Fibroblast of peridontal ligament (primary cell): Measurements from ENCODE around the gene VRK1.

Experiments used
- DNase-seq: peaks from one replicate; pipeline ENCODE4 v3.0.0-alpha.2; 2010; ENCODE audit errors: extremely low read depth

The VRK1 gene

DNA sequence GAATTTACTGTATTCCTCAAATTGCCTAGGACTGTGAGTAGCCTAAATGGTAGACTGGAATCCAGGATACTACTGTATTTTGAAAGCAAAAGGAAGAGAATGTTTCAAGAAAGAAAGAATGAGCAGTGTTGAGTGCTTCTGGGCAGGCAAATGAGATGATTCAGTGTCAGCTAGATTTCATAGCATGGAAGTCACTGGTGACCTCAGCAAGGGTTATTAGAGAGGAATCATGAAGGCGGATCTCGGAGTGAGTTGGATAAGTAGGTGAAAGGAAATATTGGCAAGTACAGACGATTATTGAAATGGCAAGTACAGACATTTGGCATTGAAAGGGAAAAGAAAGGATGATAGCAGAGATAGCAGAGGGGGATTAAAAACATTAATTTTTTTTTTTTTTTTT is 27.1 kb downstream of the VRK1 start:
- DNase-seq: peak; percentile 84

DNA sequence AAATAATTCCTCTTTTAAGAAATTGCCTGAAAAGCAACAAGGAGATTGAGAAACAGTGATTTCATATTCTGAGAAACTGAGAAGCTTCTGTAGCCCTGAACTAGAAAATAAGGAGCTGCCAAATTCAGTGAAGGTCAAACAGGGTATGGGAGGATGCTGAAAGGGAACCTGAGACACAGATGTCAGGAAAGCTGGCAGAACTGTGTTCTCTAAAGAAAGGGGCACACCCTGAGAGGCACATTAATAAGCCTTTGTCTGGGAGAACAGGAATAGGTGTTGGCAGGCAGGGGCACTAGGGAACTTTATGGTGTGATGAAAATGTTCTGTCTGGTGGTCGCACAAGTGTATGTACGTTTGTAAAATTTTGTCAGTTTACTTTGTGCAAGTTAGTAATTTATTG is 29.6 kb downstream of the VRK1 start:
- DNase-seq: no peak

DNA sequence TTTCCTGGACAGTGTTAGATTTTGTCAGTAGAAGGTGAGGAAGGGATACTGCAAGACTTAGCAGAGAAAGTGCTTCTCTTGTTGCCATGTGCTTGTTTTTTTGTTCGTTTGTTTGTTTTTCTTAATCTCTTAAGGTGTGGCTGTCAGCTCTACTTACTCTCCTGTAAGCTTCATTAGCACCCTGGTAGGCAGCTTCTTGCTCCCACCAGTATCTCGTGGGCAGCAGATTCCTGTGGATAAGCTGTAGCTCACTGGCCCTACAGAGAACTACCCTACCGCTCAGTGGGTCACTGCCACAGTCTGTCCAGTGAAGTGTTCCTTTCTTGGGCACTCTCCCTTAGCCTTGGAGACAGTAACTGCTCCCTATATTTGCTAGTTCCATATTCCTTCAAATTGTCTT is 30.1 kb downstream of the VRK1 start:
- no peak for DNase-seq

DNA sequence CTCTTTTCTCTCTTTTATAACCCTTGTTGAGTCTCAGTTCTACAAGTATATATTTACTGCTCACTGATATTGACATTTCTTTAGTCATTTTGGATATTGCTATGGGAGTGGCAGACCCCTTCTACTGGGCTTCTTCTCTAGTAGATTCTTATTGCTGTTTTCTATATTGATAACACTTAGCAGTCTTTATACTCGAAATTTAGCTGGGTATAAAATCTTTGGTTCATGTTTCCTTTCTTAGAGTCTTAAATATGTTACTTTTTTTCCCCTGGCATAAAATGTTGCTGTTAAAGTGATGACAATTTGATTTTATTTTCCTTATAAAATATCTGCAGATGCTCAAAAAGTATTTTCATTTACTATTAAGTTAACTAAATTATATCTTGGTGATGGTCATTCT is 32.6 kb downstream of the VRK1 start:
- no peak for DNase-seq

DNA sequence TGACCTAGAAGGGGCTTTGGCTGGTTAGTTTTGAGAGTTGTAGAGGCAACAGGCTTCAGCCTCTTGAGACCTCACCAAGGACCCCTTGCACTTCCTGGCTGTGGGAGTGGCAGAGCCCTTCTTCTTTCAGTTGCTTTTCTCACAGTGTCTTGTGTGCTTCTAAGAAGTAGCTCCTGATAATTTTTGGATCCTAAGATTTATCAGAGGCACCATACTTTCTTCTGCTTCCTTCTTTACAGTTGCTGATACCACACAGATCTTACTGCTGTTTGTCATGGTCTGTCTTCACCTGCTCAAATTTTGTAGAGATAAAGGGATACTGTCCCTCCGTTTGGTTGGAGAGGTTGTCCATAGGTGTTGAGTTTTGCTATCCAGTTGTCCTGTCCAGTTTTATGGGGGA is 33.8 kb downstream of the VRK1 start:
- DNase-seq: no peak

DNA sequence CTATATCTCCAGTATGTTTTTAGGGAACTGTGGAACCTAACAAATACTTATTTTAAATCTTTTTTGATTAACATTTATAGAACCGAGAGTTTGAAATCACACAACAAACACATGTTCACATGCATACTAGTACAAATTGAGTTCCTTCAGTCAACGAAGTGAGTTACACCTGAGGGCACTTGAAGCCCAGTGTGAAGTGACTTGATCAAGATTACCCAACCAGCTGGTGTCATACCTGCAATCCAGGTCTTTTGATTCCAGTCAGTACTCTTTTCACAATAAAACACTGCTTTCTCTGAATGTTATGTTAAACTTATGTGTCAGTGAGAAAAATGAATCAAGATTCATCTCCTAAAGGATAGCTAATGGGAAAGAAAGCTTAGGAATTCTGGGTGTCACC is 35.2 kb downstream of the VRK1 start:
- DNase-seq: no peak

DNA sequence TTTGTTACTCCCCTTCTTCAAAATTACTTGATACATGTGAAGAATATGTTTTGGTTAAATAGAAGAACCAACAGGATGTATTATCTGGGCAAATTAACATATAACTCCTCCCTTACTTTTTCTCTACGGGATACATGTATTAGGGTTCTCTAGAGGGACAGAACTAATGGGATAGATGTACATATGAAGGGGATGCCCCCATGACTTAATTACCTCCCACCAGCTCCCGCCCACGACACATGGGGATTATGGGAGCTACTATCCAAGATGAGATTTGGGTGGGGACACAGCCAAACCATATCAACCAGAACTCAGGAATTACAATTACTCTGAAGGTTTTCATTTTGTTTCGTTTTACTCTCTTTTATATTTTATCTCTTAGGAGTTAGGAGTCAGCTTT is 41.3 kb downstream of the VRK1 start:
- DNase-seq: no peak

DNA sequence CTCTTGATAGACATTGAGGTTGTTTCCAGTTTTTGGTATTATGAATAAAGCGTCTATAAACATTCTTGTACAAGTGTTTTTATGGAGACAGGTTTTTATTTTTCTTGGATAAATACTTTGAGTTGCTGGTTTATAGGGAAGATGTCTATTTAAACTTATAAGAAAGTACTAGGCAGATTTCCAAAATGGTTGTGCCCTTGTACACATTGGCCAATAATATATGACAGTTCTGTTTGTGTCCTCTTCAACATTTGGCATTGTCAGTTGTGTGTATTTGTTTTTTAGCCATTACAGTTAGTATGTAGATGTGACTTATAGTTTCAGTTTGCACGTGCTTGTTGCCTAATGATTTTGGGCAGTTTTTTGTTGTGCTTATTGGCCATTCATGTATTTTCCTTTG is 42.1 kb downstream of the VRK1 start:
- DNase-seq: no peak

DNA sequence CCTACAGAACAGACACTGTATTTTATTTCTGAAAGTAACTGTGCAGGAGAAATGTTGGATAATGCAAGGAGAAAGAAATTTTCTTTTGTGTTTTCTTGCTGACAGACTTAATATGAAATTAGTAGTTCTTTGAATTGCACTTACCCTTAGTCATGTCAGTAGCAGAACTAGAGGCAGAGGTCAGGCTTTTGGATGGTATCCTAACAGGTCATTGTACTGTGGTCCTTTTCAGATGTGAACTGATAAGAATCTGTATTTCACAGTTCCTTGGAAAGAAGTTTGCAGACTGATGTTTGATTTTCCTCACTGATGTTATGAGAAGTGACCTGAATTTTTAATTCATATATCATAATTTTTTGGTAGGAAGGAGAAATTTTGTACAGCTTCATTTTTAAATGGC is 46.0 kb downstream of the VRK1 start:
- DNase-seq: no peak

DNA sequence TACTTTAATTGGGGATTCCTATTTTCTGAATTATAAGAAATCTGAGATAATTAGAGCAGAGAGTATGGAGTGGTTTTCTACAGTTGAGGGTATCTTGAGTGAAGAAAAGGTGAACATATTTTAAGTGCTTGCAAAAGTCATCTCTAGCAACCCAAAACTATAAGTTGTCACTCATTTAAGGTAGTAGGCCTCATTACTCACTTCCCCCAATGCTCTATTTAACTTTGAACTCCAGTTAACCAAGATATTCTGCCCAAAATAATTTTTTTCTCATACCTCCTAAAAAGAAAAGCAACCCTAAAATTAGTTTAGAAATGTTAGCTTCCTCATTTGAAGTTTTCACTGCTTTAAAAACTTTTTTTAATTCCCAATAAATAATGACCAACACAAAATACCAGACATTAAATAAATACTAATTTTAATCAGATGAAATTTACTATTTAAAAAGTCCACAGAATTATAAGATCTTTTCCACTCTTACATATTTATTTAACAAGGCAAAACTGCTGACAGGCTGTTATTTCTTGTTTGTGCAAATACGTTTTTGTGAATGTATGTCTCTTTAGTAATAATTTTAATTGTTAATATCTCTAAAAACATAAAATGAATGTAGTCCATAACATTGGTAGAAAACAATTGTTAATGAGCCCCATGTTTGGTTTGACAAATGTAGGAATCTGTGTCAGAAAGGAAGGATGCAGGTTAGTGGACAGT is 47.8 kb downstream of the VRK1 start:
- no peak for DNase-seq

DNA sequence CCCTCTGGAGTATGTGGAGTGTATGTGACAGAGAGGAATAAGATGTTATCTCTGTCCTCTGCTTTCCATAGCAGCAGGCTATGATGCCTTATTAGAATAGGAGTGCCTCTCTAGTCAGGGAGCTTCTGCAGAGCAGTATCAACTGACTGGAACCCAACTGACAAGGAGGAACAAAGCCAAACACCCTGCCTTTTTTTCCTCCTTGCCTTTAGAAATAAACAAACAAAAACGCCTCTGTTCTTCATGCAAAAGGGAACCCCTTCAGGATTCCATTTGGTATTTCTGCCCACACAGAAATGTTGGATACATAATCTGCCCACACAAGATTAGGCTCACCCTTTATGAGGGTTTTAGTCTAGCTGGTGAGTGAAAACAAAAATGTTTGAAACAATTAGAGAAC is 50.3 kb downstream of the VRK1 start:
- no peak for DNase-seq

DNA sequence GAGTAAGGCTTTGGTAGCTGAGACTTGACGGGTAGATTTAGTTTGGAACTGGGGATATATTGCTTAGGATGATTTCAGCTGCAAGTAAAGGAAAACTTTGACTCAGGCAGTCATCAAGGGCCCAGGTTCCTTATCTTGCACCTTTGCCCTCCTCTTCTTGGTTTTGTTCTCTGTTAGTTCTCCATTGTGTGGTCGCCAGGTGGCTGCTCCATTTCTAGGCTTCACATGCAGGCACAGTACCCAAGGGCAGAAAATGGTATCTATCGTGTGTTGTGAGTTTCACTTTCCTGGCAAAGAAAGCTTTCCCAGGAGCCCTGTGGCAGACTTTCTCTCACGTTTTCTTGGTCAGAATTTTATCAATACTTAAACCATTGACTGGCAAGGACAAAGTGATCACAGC is 50.8 kb downstream of the VRK1 start:
- no peak for DNase-seq

DNA sequence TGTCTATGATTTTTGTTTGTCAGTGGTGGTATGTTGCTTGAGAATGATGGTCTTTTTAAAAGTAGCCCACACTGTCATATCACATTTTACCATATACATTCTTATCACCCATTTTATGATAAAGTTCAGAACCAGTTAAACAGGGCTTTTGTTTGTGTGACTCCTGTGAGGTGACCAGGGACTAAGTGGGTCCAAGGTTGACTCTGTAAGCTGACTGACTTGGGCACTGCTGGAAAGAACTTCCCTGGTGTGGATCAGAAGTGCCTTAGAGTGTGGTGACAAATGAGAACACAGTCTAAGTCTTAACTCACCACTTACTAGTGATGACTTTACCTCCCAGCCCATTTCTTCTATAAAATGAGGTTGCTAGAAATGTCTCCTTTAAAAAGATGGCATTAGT is 52.6 kb downstream of the VRK1 start:
- DNase-seq: no peak

DNA sequence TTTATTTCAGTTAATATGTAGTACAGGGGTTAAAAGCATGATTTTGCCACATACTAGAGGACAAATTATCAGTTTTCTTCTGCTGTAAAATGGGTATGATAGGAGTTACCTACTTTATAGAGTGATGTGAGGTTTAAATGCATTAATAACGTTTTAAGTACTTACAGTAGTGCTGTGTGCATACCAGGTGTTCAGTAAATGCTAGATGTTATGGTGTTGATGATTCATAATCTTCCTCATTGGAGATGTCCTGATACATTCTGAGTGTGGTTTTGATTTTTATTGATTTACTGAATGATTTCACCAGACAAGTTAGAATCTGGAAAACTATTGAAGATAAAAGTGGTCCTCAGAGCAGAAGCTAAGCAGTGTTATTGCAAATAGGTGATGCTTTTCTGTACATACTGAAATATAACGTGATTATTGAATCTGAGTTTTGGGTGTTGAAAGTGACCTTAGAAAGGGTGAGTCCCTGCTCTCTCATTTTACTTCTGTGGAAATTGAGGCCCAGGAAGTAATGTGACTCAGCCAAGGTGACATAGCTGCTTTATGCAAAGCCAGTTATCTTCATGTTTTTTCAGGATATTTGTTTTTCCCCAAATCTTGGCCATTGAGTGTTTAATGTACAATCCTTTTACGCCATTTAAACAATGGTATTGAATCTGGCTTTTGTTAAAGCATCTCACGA is 54.7 kb downstream of the VRK1 start:
- no peak for DNase-seq

DNA sequence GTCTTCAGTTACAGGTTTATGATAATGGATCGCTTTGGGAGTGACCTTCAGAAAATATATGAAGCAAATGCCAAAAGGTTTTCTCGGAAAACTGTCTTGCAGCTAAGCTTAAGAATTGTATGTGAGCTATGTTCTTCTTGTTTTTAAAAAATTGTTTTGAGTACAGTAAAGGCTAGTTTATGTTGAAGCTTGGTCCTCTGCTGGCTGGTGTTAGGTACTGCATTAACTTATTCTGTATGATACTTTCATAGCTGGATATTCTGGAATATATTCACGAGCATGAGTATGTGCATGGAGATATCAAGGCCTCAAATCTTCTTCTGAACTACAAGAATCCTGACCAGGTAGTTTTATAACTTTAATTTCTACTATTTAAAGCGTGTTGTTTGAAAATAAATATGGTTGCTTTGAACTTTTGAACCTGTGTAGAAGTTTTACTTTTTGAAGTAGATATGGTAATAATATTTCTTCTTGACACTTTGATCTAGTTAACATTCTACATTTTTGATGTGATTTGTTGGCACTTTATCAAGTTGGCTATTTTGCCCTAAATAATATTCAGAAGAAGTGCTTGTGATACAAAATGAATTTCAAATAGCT is 55.7 kb downstream of the VRK1 start:
- peak; percentile 85 for DNase-seq

DNA sequence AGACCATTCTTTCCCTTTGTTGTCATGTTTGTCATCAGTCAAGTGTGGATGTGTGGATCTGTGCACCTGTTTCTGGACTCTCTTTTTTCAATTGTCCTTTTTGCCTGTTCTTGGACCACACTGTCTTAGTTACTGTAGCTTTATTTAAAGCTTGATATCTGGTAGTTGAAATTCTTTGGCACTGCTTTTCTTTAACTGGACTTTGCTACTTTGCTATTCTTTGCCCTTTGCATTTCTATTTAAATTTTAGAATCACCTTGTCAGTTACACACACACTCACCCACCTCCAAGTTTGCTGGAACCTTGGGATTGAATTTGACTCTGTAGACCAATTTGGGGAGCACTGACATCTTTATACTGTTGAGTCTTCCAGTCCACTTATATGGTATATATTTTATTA is 61.5 kb downstream of the VRK1 start:
- DNase-seq: no peak

DNA sequence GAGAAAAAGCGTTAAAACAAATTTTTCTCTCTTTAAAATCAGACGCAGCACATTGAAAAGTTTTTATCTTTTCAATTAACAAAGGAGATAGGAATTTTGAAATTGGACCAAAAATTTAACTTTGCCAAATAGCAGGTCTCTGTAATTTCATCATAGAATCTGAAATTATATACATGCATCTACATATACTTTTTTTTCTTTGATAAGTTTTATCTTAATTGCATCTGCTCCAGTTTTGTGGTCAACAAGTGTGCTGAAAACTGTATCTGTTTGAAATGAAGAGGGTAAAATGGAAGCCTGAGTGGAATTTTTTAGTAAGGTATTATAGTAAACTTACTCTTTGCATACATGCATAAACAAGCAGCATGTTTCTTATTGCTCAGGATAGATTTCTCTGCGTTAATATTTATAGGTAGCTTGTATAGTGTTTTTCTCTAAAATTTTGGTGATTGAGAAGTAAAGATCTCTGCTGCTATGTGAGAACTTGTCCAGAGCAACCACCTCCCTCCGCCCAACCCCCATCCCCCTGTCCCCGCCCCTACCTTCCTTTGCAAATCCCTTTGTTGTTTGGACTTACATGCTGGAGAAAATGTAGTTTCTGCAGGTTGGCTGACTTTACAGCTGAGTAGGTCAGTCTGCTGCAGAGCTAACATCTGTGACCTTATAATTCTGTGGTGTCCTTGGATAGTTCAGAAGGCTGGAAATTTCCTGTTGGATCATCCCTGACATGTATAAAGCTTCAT is 64.6 kb downstream of the VRK1 start:
- no peak for DNase-seq

DNA sequence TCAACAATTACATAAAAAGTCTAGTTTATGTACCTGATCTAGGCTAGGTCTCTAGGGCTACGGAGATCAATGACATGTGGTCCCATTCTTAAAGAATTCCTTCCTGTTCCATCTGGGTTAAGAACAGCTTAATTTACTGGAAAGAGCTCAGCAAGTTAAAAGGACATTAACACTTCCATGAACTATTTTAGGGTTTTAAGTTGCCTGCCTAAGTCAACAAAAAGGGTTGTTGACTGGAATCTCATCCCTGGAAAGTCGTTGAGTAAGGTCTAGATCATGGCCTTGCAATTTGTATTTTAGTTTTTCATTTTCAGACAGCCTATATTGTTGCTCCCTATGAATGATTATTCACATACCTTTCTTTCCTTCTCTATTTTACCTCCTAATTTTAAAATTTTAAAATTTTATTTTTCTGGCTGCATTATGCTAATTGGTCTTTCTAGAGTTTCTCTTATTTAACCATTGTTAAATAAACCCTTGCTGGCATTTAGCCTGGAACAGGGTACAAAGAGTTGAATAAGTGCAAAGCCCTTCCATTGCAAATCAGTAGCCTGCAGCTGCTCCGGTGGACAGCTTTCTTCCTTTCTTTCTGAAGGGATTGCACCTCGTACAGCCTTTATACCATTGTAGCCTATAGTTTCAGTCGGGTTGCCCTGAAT is 66.3 kb downstream of the VRK1 start:
- no peak for DNase-seq

DNA sequence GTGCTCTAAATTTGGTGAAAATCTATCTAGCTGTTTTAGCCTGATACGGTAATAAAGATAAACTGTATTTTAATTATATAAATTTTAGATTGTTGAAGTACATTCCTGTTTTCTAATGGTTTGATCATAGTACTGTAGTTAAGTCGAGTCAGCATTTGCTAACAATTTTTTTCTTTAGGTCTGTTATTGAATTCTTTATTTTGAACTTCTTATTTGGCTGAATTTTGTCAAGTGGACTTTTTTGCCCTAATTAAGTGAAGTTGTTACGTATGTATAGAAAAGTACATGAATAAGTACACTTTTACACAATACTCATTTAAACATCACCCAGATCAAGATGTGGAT is 66.8 kb downstream of the VRK1 start:
- no peak for DNase-seq

DNA sequence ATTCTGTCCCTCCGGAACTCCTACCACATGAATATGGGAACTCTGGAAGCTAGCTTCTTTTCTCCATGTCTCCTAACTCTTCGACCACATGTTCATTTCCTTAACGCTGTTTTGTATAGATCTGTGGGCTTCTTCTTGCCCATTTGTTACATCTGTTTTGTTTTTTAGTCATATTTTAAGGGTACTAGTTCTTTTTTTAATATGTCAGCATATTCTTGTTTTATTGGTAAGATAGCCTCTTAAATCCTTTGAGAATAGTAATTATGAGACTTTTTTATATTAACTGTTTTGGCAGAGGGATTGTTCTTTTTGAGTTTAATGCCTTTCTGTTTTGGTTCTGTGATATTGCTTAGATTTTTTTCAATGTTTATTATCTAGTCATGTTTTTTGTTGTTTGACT is 70.5 kb downstream of the VRK1 start:
- DNase-seq: no peak

DNA sequence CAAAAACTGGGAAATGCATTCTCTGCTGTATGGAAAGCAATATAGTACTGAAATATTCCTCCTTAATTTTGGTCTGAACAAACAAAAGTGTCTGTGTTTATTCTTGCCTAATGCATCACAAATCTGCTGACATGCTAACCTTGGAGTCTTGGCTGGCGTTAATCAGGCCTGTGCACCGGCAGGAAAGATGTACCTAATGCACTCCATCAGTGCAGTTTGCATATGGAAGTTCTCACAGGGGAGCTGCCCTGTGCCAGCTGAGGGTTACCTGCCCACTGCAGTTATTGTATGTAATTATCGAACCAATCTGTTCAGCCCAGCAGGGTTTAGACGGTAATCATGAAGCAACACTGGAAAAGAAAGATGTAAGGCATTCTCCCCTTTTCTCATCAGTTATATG is 76.9 kb downstream of the VRK1 start:
- DNase-seq: no peak

DNA sequence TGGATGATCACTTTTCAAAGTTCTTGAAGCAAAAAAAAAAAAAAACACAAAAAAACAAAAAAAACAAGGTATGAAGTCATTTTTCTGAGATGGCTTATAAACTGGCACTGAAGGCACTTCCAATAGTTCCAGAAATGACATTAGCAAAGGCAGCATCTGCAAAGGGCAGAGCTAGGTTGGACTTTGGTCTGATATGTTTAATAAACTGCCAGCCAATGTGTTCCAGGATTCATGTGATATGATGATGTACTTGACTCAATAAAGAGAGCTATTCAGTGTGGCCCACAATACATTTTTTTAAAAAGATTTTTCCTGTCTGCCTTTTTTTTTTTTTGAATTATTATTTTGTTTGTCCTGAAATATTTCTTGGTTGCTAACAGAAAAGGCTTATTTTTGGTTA is 79.6 kb downstream of the VRK1 start:
- no peak for DNase-seq
